ENCODE measurements around the gene CHD9.
"Not testable (repeated sequence)": the region's sequence is repeated elsewhere in the genome, so short reads cannot be mapped to it uniquely, and the experiment has no call there.

The CHD9 gene

DNA sequence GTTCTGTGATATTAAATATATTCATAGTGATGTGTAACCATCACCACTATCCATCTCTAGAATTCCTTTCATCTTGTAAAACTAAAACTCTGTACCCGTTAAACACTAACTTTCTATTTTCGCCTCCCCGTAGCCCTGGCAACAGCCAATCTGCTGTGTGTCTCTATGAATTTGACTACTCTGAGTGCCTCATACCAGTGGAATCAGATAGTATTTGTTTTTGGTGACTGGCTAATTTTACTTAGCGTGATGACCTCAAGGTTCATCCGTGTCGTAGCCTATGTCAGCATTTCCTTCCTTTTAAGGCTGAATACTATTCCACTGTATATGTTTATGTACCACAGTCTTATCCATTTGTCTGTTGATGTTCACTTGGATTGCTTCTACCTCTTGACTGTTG, 18.2 kb downstream of the CHD9 start:
- Histone ChIP-seq H3K4me1 (ENCODE audit: low read length) (peaks cover 18% of the 10 kb centered on the region), H3K27ac (ENCODE audit: low read length) (no peak overlapping the region), H3K4me2 (ENCODE audit: low read depth, low read length) (no peak overlapping the region), H4K20me1 (ENCODE audit: insufficient read depth, low read length) (no peaks in the 10 kb centered on the region), H3K79me2 (ENCODE audit: low read length) (peaks cover 50% of the 10 kb centered on the region), H3K9me3 (replicated peaks; ENCODE audit: insufficient read depth, low read length) (no peaks in the 10 kb centered on the region), H2AFZ (ENCODE audit: low read length) (no peak overlapping the region), H3F3A (ENCODE audit: insufficient read depth, low read length) (peaks cover 15% of the 10 kb centered on the region), H3K9me2 (replicated peaks; ENCODE audit: insufficient read depth, low read length) (no peaks in the 10 kb centered on the region), H3K36me3 (replicated peaks; ENCODE audit: insufficient read depth, low read length) (no peaks in the 10 kb centered on the region), H3K27me3 (replicated peaks; ENCODE audit: insufficient read depth, low read length) (no peaks in the 10 kb centered on the region), H3K4me3 (ENCODE audit: low read length) (no peak overlapping the region), H3K9ac (ENCODE audit: low read length) (no peak overlapping the region)
- DNase-seq: no peak
- TF ChIP-seq EZH2 (optimal IDR thresholded peaks at IDR 0.05; ENCODE audit: low read depth, low read length): no peak

DNA sequence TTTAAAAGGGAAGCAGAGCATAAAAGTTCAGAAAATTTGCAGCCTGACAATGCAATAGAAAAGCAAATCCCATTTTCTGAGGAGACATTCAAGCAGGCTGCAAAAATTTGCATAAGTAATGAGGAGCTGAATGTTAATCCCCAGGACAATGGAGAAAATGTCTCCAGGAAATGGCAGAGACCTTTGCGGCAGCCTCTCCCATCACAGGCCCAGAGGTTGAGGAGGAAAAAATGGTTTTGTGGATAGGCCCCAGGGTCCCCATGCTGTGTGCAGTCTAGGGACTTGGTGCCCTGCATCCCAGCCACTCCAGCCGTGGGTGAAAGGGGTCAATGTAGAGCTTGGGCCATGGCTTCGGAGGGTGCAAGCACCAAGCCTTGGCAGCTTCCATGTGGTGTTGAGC, 19.5 kb downstream of the CHD9 start:
- not testable (repeated sequence) for H3K27me3 ChIP-seq (replicated peaks; ENCODE audit: insufficient read depth, low read length); H2AFZ ChIP-seq (ENCODE audit: low read length); H3K4me2 ChIP-seq (ENCODE audit: low read depth, low read length); H3K9me2 ChIP-seq (replicated peaks; ENCODE audit: insufficient read depth, low read length); H3K27ac ChIP-seq (ENCODE audit: low read length); H3K9ac ChIP-seq (ENCODE audit: low read length); H3F3A ChIP-seq (ENCODE audit: insufficient read depth, low read length); H3K4me1 ChIP-seq (ENCODE audit: low read length); H3K36me3 ChIP-seq (replicated peaks; ENCODE audit: insufficient read depth, low read length); H4K20me1 ChIP-seq (ENCODE audit: insufficient read depth, low read length); DNase-seq; H3K4me3 ChIP-seq (ENCODE audit: low read length); H3K9me3 ChIP-seq (replicated peaks; ENCODE audit: insufficient read depth, low read length)
- H3K79me2 ChIP-seq (ENCODE audit: low read length): peaks cover 50% of the 10 kb centered on the region

DNA sequence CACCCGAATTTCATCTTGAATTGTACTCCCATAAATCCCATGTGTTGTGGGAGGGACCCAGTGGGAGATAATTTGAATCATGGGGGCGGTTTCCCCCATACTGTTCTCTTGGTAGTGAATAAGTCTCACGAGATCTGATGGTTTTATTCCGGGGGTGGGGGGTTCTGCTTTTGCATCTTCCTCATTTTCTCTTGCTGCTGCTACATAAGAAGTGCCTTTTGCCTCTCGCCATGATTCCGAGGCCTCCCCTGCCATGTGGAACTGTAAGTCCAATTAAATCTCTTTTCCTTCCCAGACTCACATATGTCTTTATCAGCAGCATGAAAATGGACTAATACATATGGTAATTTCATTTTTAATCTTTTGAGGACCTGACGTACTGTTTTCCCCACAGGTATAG, 20.7 kb downstream of the CHD9 start:
- peaks cover 45% of the 10 kb centered on the region for H3K79me2 ChIP-seq (ENCODE audit: low read length)
- not testable (repeated sequence) for H3K27me3 ChIP-seq (replicated peaks; ENCODE audit: insufficient read depth, low read length); H3K9me3 ChIP-seq (replicated peaks; ENCODE audit: insufficient read depth, low read length); H3K27ac ChIP-seq (ENCODE audit: low read length); H3K9me2 ChIP-seq (replicated peaks; ENCODE audit: insufficient read depth, low read length); H2AFZ ChIP-seq (ENCODE audit: low read length); H4K20me1 ChIP-seq (ENCODE audit: insufficient read depth, low read length); H3K4me1 ChIP-seq (ENCODE audit: low read length); DNase-seq; H3K4me2 ChIP-seq (ENCODE audit: low read depth, low read length); H3K36me3 ChIP-seq (replicated peaks; ENCODE audit: insufficient read depth, low read length); H3K9ac ChIP-seq (ENCODE audit: low read length); H3K4me3 ChIP-seq (ENCODE audit: low read length); H3F3A ChIP-seq (ENCODE audit: insufficient read depth, low read length)

DNA sequence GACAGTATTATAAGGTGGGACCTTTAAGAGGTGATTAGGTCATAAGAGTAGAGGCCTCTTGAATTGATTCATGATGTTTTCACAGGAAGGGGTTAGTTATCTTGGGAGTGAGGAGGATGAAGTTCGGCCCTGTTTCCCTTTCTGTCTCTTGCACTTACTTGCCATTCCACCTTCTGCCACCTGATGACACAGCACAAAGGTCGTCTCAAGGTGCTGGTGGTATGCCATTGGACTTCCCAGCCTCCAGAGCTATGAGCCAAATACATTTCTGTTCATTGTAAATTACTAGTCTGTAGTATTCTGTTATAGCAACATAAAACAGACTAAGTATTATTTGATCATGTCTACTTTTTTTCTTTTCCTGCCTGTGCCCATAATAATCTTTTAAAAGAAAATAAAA, 23.5 kb downstream of the CHD9 start:
- Histone ChIP-seq H3K9me2 (replicated peaks; ENCODE audit: insufficient read depth, low read length) (no peaks in the 10 kb centered on the region), H4K20me1 (ENCODE audit: insufficient read depth, low read length) (no peaks in the 10 kb centered on the region), H3K4me2 (ENCODE audit: low read depth, low read length) (no peak overlapping the region), H3K9ac (ENCODE audit: low read length) (no peak overlapping the region), H3F3A (ENCODE audit: insufficient read depth, low read length) (no peaks in the 10 kb centered on the region), H3K36me3 (replicated peaks; ENCODE audit: insufficient read depth, low read length) (no peaks in the 10 kb centered on the region), H3K9me3 (replicated peaks; ENCODE audit: insufficient read depth, low read length) (no peaks in the 10 kb centered on the region), H3K27ac (ENCODE audit: low read length) (no peak overlapping the region), H3K4me1 (ENCODE audit: low read length) (no peaks in the 10 kb centered on the region), H3K4me3 (ENCODE audit: low read length) (no peak overlapping the region), H2AFZ (ENCODE audit: low read length) (no peak overlapping the region), H3K79me2 (ENCODE audit: low read length) (peaks cover 36% of the 10 kb centered on the region), H3K27me3 (replicated peaks; ENCODE audit: insufficient read depth, low read length) (no peaks in the 10 kb centered on the region)
- TF ChIP-seq EZH2phosphoT487 (IDR thresholded peaks at IDR 0.05; ENCODE audit: low read length) (no peak), EZH2 (optimal IDR thresholded peaks at IDR 0.05; ENCODE audit: low read depth, low read length) (no peak)
- TF ChIP-seq, protein P1, sequence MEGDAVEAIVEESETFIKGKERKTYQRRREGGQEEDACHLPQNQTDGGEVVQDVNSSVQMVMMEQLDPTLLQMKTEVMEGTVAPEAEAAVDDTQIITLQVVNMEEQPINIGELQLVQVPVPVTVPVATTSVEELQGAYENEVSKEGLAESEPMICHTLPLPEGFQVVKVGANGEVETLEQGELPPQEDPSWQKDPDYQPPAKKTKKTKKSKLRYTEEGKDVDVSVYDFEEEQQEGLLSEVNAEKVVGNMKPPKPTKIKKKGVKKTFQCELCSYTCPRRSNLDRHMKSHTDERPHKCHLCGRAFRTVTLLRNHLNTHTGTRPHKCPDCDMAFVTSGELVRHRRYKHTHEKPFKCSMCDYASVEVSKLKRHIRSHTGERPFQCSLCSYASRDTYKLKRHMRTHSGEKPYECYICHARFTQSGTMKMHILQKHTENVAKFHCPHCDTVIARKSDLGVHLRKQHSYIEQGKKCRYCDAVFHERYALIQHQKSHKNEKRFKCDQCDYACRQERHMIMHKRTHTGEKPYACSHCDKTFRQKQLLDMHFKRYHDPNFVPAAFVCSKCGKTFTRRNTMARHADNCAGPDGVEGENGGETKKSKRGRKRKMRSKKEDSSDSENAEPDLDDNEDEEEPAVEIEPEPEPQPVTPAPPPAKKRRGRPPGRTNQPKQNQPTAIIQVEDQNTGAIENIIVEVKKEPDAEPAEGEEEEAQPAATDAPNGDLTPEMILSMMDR (IDR thresholded peaks at IDR 0.05; ENCODE audit: low read length): no peak
- no peak for DNase-seq

DNA sequence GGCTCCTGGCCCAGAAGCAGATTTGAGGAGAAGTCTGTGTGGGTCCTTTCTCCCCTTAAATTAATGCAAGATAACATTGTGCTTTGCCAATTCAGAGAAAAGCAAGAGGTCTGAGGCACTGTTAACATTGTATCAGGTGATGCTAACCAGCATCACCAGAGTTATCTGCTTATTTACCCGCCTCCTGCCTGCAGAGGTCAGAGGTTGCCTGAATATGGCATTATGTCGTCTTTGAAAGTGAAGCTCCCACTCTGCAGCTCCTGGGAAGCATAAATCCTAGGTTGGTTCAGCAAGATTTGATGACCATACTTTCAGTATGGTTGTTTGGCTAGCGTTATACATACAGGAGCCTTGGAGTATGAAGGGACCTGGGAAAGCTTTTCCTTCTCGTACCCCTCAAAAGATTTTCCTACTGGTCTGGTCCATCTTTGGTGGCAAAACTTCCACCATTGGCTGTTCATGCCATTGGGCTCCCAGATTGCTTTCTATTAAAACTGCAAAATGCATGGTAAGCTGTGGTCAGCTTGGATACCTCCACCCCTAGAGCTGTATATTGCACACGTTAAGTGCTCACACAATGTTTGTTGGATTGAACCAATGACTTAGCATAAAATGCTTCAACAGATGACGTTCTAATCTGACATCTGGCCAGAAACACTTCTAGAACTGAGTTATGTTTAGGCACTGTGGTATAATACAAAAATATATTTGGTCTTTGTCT, 24.1 kb downstream of the CHD9 start:
- Histone ChIP-seq H3K4me2 (ENCODE audit: low read depth, low read length) (no peak overlapping the region), H3K27ac (ENCODE audit: low read length) (no peak overlapping the region)

More for the DNA sequence above, 24.1 kb downstream of the CHD9 start:
- H3K4me3 ChIP-seq (ENCODE audit: low read length): no peak overlapping the region
- peaks cover 32% of the 10 kb centered on the region for H3K79me2 ChIP-seq (ENCODE audit: low read length)
- no peak for TF ChIP-seq EZH2 (optimal IDR thresholded peaks at IDR 0.05; ENCODE audit: low read depth, low read length)
- TF ChIP-seq, protein P1 (IDR thresholded peaks at IDR 0.05; ENCODE audit: low read length): no peak
- no peak for TF ChIP-seq EZH2phosphoT487 (IDR thresholded peaks at IDR 0.05; ENCODE audit: low read length)
- no peaks in the 10 kb centered on the region for H3K36me3 ChIP-seq (replicated peaks; ENCODE audit: insufficient read depth, low read length)
- H3K9ac ChIP-seq (ENCODE audit: low read length): no peak overlapping the region
- no peaks in the 10 kb centered on the region for H3K27me3 ChIP-seq (replicated peaks; ENCODE audit: insufficient read depth, low read length)
- no peaks in the 10 kb centered on the region for H3K9me2 ChIP-seq (replicated peaks; ENCODE audit: insufficient read depth, low read length)
- no peak for DNase-seq
- H3K9me3 ChIP-seq (replicated peaks; ENCODE audit: insufficient read depth, low read length): no peaks in the 10 kb centered on the region
- H2AFZ ChIP-seq (ENCODE audit: low read length): no peak overlapping the region
- no peaks in the 10 kb centered on the region for H3F3A ChIP-seq (ENCODE audit: insufficient read depth, low read length)
- H4K20me1 ChIP-seq (ENCODE audit: insufficient read depth, low read length): no peaks in the 10 kb centered on the region
- H3K4me1 ChIP-seq (ENCODE audit: low read length): no peaks in the 10 kb centered on the region

All from MM.1S (cell line).